SK-N-SH (cell line): ENCODE data around the gene PCED1A. TPM values are rescaled to one million over a fixed set of nuclear protein-coding genes. Genes with fewer than 3 reads are reported as not detected.

Experiments used
- CTCF ChIA-PET: fragments of 300-600, 350-600 bp; formaldehyde crosslinking; extraction: SDS; loops from one replicate; lab custom pipeline; 2021; lab: Yijun Ruan, JAX
- POLR2A ChIA-PET: fragments of 350-600 bp; sonication (Branson Sonifier 250); formaldehyde crosslinking; extraction: SDS; loops from one replicate; lab custom pipeline; 2020; ENCODE audit warnings: antibody characterized with exemption, inconsistent platforms; lab: Yijun Ruan, JAX
- DNase-seq: peaks from one replicate; pipeline ENCODE4 v3.0.0; 2012
- H2AFZ ChIP-seq: fragments of 200-600 bp; sonication (generic); 2 replicates; pipeline ENCODE4 v1.8.1; 2016; ENCODE audit warnings: antibody characterized with exemption, mild to moderate bottlenecking, low read depth
- H3F3A ChIP-seq: fragments of 200-600 bp; sonication (generic); replicated peaks from 2 replicates; pipeline ENCODE3; 2016; ENCODE audit warnings: antibody characterized with exemption, mild to moderate bottlenecking; ENCODE audit not compliant: insufficient read depth
- H3K27ac ChIP-seq, 2 experiments: fragments of 200-500 bp in 1 of 2; fragments of 200-600 bp in 1 of 2; sonication (Bioruptor generic) in 1 of 2; sonication (generic), shearing (Covaris generic) in 1 of 2; 2 replicates each; pipeline versions ENCODE4 v1.5.1 to v1.6.1; 2014 to 2016; ENCODE audit warnings: low read depth in 2 of 2, inconsistent platforms in 1 of 2, low read length in 1 of 2, mild to moderate bottlenecking in 1 of 2, mixed read lengths in 1 of 2
- H3K27me3 ChIP-seq: fragments of 200-600 bp; sonication (generic), shearing (Covaris generic); 2 replicates; pipeline ENCODE4 v1.6.1; 2016; ENCODE audit warnings: mixed run types; ENCODE audit not compliant: insufficient read depth
- H3K36me3 ChIP-seq, 2 experiments: fragments of 200-500 bp in 1 of 2; fragments of 200-600 bp in 1 of 2; sonication (Bioruptor generic) in 1 of 2; sonication (generic) in 1 of 2; replicated peaks in 1 of 2; 2 replicates each; pipeline versions ENCODE3 to v1.5.1; 2014 to 2016; ENCODE audit warnings: low read length in 1 of 2, mild to moderate bottlenecking in 1 of 2; ENCODE audit not compliant: insufficient read depth in 2 of 2, control insufficient read depth in 1 of 2
- H3K4me1 ChIP-seq, 2 experiments: fragments of 200-500 bp in 1 of 2; fragments of 200-600 bp in 1 of 2; sonication (Bioruptor generic) in 1 of 2; sonication (generic), shearing (Covaris generic) in 1 of 2; 2 replicates each; pipeline versions ENCODE4 v1.5.1 to v1.6.1; 2014 to 2016; ENCODE audit warnings: low read depth in 1 of 2, low read length in 1 of 2, mixed run types in 1 of 2; ENCODE audit not compliant: insufficient read depth in 2 of 2, control insufficient read depth in 1 of 2
- H3K4me2 ChIP-seq: fragments of 200-600 bp; sonication (generic), shearing (Covaris generic); 2 replicates; pipeline ENCODE4 v1.6.1; 2017; ENCODE audit warnings: mixed run types
- H3K4me3 ChIP-seq, 2 experiments: fragments of 200-500 bp in 1 of 2; fragments of 200-600 bp in 1 of 2; sonication (Bioruptor generic) in 1 of 2; sonication (generic), shearing (Covaris generic) in 1 of 2; 2 replicates each; pipeline versions ENCODE4 v1.5.1 to v1.8.1; 2014 to 2016; ENCODE audit warnings: low read depth in 2 of 2, inconsistent platforms in 1 of 2, low read length in 1 of 2, mild to moderate bottlenecking in 1 of 2, mixed read lengths in 1 of 2, moderate library complexity in 1 of 2
- H3K79me2 ChIP-seq: fragments of 200-600 bp; sonication (generic); 2 replicates; pipeline ENCODE4 v1.8.1; 2017; ENCODE audit warnings: mild to moderate bottlenecking; ENCODE audit not compliant: insufficient read depth
- H3K9ac ChIP-seq: fragments of 200-600 bp; sonication (generic); 2 replicates; pipeline ENCODE4 v1.6.1; 2017; ENCODE audit warnings: mixed run types
- H3K9me2 ChIP-seq: fragments of 200-600 bp; sonication (generic); 2 replicates; pipeline ENCODE4 v1.6.1; 2017; ENCODE audit warnings: mixed run types
- H3K9me3 ChIP-seq: fragments of 200-600 bp; sonication (generic); 2 replicates; pipeline ENCODE4 v1.6.1; 2017; ENCODE audit warnings: mixed run types, mild to moderate bottlenecking, moderate library complexity
- H4K20me1 ChIP-seq: fragments of 200-600 bp; sonication (generic); 2 replicates; pipeline ENCODE4 v1.6.1; 2017; ENCODE audit warnings: mild to moderate bottlenecking, mixed run types; ENCODE audit not compliant: insufficient read depth
- CHD2 ChIP-seq: fragments of 150-350 bp; IDR thresholded peaks from 2 replicates; pipeline ENCODE4 v1.6.1; 2018; ENCODE audit warnings: low read length; ENCODE audit not compliant: partially characterized antibody
- EP300 ChIP-seq, 2 experiments: IDR thresholded peaks; 2 replicates each; pipeline versions ENCODE4 v1.4.0 to v1.6.1; 2012; ENCODE audit warnings: borderline replicate concordance in 1 of 2, low read depth in 1 of 2, low read length in 1 of 2
- FOSL2 ChIP-seq: IDR thresholded peaks from 2 replicates; pipeline ENCODE4 v1.4.0; 2012; ENCODE audit warnings: low read depth, mild to moderate bottlenecking, moderate library complexity, borderline replicate concordance
- FOXJ3 ChIP-seq: sonication (generic); formaldehyde crosslinking; IDR thresholded peaks from 2 replicates; pipeline ENCODE4 v1.5.1; 2020; ENCODE audit warnings: mild to moderate bottlenecking, missing genetic modification reagents
- FOXM1 ChIP-seq: IDR thresholded peaks from 2 replicates; pipeline ENCODE4 v1.4.0; 2012; ENCODE audit warnings: low read depth, mild to moderate bottlenecking
- GABPA ChIP-seq: IDR thresholded peaks from 2 replicates; pipeline ENCODE4 v1.4.0; 2012; ENCODE audit warnings: low read depth, mild to moderate bottlenecking
- GATA2 ChIP-seq: sonication (generic); formaldehyde crosslinking; IDR thresholded peaks from 2 replicates; pipeline ENCODE4 v1.5.0; 2020; ENCODE audit warnings: mild to moderate bottlenecking, missing genetic modification reagents
- JUND ChIP-seq: IDR thresholded peaks from 2 replicates; pipeline ENCODE4 v1.4.0; 2012
- NRF1 ChIP-seq: IDR thresholded peaks from 2 replicates; pipeline ENCODE4 v1.6.1; 2012; ENCODE audit warnings: low read depth, mild to moderate bottlenecking, low read length
- POLR2AphosphoS5 ChIP-seq: IDR thresholded peaks from 2 replicates; pipeline ENCODE4 v1.6.1; 2012; ENCODE audit warnings: low read depth, low read length
- RCOR1 ChIP-seq: fragments of 150-350 bp; IDR thresholded peaks from 2 replicates; pipeline ENCODE4 v1.6.1; 2017; ENCODE audit warnings: antibody characterized with exemption, low read length
- RFX5 ChIP-seq: IDR thresholded peaks from 2 replicates; pipeline ENCODE4 v1.6.1; 2012; ENCODE audit warnings: mild to moderate bottlenecking, improper control_type of control experiment, low read length
- RXRA ChIP-seq: IDR thresholded peaks from 2 replicates; pipeline ENCODE4 v1.4.0; 2012; ENCODE audit warnings: low read depth, mild to moderate bottlenecking, borderline replicate concordance
- SIN3A ChIP-seq: IDR thresholded peaks from 2 replicates; pipeline ENCODE4 v1.6.1; 2012; ENCODE audit warnings: low read depth, mild to moderate bottlenecking, low read length, moderate library complexity, borderline replicate concordance
- TCF12 ChIP-seq: IDR thresholded peaks from 2 replicates; pipeline ENCODE4 v1.4.0; 2012
- whole genome bisulfite sequencing: methylation state at CpG from one replicate; pipeline ENCODE4 v1.1.6; 2017; ENCODE audit warnings: low lambda C conversion rate; 5-methylcytosine and 5-hydroxymethylcytosine counted together
- polyA plus RNA-seq, 3 experiments: library from polyadenylated mRNA; depleted of rRNA; stranded (reverse); fragments of >200 nt; gene quantifications; 2 replicates each; pipeline ENCODE4 v1.2.3, GENCODE V29; 2012
- TF ChIP-seq, protein P1 (sequence below): IDR thresholded peaks from 2 replicates; pipeline ENCODE4; 2012
- TF ChIP-seq, protein P2 (sequence below): fragments of 150-350 bp; IDR thresholded peaks from 2 replicates; pipeline ENCODE4 v1.6.1; 2016; ENCODE audit warnings: mild to moderate bottlenecking, low read depth, low read length
- TF ChIP-seq, protein P3 (sequence below): fragments of 150-350 bp; IDR thresholded peaks from 2 replicates; pipeline ENCODE4 v1.6.1; 2017; ENCODE audit warnings: antibody characterized with exemption, low read length, low read depth, borderline replicate concordance
- TF ChIP-seq, protein P4 (sequence below): IDR thresholded peaks from 2 replicates; pipeline ENCODE4 v1.4.0; 2012; ENCODE audit warnings: low read depth, borderline replicate concordance

PCED1A gene
- polyA plus RNA-seq, 1 of the 3 experiments (the other 2 are of a cell fraction): 65.2 TPM

GRCh38 chr20:2846698-2847097, 6.2 kb upstream of the PCED1A start:
- Histone ChIP-seq H3K9me2 (no peaks in the 10 kb centered on the region), H3K27me3 (no peaks in the 10 kb centered on the region), H3K9me3 (no peaks in the 10 kb centered on the region), H2AFZ (no peak overlapping the region), H3K4me1 (peaks cover 2 to 6% of the 10 kb centered on the region in 2 experiments; a peak in 3 of 4 replicates), H3K9ac (no peak overlapping the region), H3K36me3 (peaks cover 3 to 7% of the 10 kb centered on the region in 2 experiments), H3K79me2 (peaks cover 30% of the 10 kb centered on the region; the same call in 1 of the 2 replicates), H3F3A (no peaks in the 10 kb centered on the region), H3K4me2 (no peak overlapping the region), H3K27ac (no peak overlapping the region), H3K4me3 (no peak overlapping the region), H4K20me1 (no peaks in the 10 kb centered on the region)
- TF ChIP-seq GATA2: no peak
- POLR2A ChIA-PET: no interaction called here
- CTCF ChIA-PET: interaction anchor here (1.1 kb wide), 1 partner anchor 322 kb away, joined by 5 read pairs; no protein-coding TSS in a partner anchor
- WGBS: 92% methylated on average over 5 of the region's 5 CpGs
- no peak for DNase-seq

- Histone ChIP-seq H3K36me3 (peaks cover 3 to 7% of the 10 kb centered on the region in 2 experiments), H3K79me2 (peaks cover 36% of the 10 kb centered on the region; the same call in 1 of the 2 replicates), H3K4me3 (no peak overlapping the region), H3F3A (peaks cover 3% of the 10 kb centered on the region), H3K4me2 (no peak overlapping the region), H3K4me1 (peaks cover 3 to 9% of the 10 kb centered on the region in 2 experiments; a peak in 3 of 4 replicates), H4K20me1 (no peaks in the 10 kb centered on the region), H3K9me2 (no peaks in the 10 kb centered on the region), H3K9me3 (no peaks in the 10 kb centered on the region), H3K27ac (no peak overlapping the region), H3K9ac (no peak overlapping the region), H3K27me3 (no peaks in the 10 kb centered on the region), H2AFZ (no peak overlapping the region)
- DNase-seq: no peak
- CTCF ChIA-PET: interaction anchor here (1.2 kb wide), 1 partner anchor 45 kb away, joined by 4 read pairs; the partner anchor contains the start of gene CPXM1
- no peak for TF ChIP-seq RXRA
- TF ChIP-seq NRF1: no peak
- TF ChIP-seq, protein P1, sequence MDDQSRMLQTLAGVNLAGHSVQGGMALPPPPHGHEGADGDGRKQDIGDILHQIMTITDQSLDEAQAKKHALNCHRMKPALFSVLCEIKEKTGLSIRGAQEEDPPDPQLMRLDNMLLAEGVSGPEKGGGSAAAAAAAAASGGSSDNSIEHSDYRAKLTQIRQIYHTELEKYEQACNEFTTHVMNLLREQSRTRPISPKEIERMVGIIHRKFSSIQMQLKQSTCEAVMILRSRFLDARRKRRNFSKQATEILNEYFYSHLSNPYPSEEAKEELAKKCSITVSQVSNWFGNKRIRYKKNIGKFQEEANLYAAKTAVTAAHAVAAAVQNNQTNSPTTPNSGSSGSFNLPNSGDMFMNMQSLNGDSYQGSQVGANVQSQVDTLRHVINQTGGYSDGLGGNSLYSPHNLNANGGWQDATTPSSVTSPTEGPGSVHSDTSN: no peak
- no peak for TF ChIP-seq SIN3A
- TF ChIP-seq, protein P2, sequence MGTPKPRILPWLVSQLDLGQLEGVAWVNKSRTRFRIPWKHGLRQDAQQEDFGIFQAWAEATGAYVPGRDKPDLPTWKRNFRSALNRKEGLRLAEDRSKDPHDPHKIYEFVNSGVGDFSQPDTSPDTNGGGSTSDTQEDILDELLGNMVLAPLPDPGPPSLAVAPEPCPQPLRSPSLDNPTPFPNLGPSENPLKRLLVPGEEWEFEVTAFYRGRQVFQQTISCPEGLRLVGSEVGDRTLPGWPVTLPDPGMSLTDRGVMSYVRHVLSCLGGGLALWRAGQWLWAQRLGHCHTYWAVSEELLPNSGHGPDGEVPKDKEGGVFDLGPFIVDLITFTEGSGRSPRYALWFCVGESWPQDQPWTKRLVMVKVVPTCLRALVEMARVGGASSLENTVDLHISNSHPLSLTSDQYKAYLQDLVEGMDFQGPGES: no peak
- no peak for TF ChIP-seq RCOR1
- 86% methylated on average over 2 of the region's 2 CpGs for WGBS
- POLR2A ChIA-PET: no interaction called here
Observed at GRCh38 chr20:2845607-2846006, 5.2 kb upstream of the PCED1A start.

DNA sequence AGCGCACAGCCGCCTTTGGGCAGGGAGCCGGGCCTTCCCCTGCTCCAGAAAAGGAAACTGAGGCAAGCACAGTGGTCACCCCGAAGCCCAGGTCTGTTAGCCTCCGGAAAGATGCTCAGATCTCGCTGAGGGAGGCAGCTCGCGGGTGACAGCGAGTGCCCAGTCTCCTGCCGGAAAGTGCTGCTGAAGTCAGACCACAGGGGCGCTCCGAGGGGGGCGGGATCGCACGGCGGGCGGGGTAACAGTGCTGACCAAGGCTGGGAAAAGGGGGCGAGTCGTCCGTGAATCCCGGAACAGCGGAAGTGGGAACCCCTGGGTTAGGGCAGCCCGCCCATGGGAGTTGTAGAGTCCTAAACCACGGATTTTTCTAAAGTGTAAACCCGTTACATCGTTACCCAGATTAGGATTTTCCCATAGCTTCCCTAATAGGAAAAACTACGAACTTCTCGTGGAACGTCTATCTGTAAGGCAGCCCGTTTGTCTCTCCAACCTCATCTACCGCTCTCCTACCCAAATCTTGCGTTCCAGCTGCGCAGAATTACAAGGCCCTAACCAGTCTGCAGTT, 594 bp upstream of the PCED1A start:
- WGBS: 6% methylated on average over 14 of the region's 33 CpGs
- H2AFZ ChIP-seq: peak overlapping the region; percentile 80
- POLR2A ChIA-PET: interaction anchor here (1.4 kb wide), 1 partner anchor 10 kb away, joined by 3 read pairs; no protein-coding TSS in a partner anchor
- peak overlapping the region; percentile 89 to 93 for H3K4me3 ChIP-seq
- H3K4me1 ChIP-seq: peaks cover 9 to 18% of the 10 kb centered on the region in 2 experiments; a peak in 3 of 4 replicates
- H3K9me2 ChIP-seq: no peaks in the 10 kb centered on the region
- H3K36me3 ChIP-seq: peaks cover 7 to 18% of the 10 kb centered on the region in 2 experiments
- peak overlapping the region; percentile 75 to 80 for H3K27ac ChIP-seq
- peak; percentile 85 for DNase-seq
- H3K27me3 ChIP-seq: no peaks in the 10 kb centered on the region
- CTCF ChIA-PET: interaction anchor here (1.2 to 3.8 kb wide), 2 partner anchors 11 kb away, joined by 3 to 12 read pairs; no protein-coding TSS in a partner anchor
- H3K9me3 ChIP-seq: no peaks in the 10 kb centered on the region
- H3K4me2 ChIP-seq: peak overlapping the region; percentile 94
- H3K79me2 ChIP-seq: peaks cover 39% of the 10 kb centered on the region; the same call in 1 of the 2 replicates
- no peaks in the 10 kb centered on the region for H4K20me1 ChIP-seq
- H3K9ac ChIP-seq: peak overlapping the region; percentile 73
- peaks cover 3% of the 10 kb centered on the region for H3F3A ChIP-seq
- TF ChIP-seq TCF12 (no peak), CHD2 (peak; percentile 15), POLR2AphosphoS5 (no peak), FOXM1 (no peak), RFX5 (no peak), RXRA (no peak), GABPA (no peak), FOSL2 (no peak), FOXJ3 (no peak), JUND (no peak), EP300 (IDR thresholded peaks at IDR 0.05; ENCODE audit: borderline replicate concordance in 1 of 2, low read depth in 1 of 2, low read length in 1 of 2) (no peak)
- TF ChIP-seq, protein P3, sequence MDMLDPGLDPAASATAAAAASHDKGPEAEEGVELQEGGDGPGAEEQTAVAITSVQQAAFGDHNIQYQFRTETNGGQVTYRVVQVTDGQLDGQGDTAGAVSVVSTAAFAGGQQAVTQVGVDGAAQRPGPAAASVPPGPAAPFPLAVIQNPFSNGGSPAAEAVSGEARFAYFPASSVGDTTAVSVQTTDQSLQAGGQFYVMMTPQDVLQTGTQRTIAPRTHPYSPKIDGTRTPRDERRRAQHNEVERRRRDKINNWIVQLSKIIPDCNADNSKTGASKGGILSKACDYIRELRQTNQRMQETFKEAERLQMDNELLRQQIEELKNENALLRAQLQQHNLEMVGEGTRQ: no peak
- TF ChIP-seq, protein P4, sequence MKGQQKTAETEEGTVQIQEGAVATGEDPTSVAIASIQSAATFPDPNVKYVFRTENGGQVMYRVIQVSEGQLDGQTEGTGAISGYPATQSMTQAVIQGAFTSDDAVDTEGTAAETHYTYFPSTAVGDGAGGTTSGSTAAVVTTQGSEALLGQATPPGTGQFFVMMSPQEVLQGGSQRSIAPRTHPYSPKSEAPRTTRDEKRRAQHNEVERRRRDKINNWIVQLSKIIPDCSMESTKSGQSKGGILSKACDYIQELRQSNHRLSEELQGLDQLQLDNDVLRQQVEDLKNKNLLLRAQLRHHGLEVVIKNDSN: peak; percentile 32; the same call in 1 of the 2 replicates
